Neural progenitor cell (in vitro differentiated cells): Measurements from ENCODE around the gene CHM. TPM values are rescaled to one million over a fixed set of nuclear protein-coding genes. Genes with fewer than 3 reads are reported as not detected.

Experiments
- DNase-seq: peaks from one replicate; pipeline ENCODE4 v3.0.0-alpha.2; 2016; ENCODE audit warnings: low spot score
- H2AFZ ChIP-seq: fragments of 200-600 bp; sonication (generic); replicated peaks from 2 replicates; pipeline ENCODE4 v1.6.1; 2016; ENCODE audit warnings: antibody characterized with exemption
- H3F3A ChIP-seq: fragments of 200-600 bp; sonication (generic); 2 replicates; pipeline ENCODE4 v1.6.1; 2016; ENCODE audit warnings: antibody characterized with exemption, low read depth
- H3K27ac ChIP-seq: fragments of 200-600 bp; sonication (generic); 2 replicates; pipeline ENCODE4 v1.5.1; 2016; ENCODE audit warnings: mild to moderate bottlenecking
- H3K27me3 ChIP-seq: fragments of 200-600 bp; sonication (generic); 2 replicates; pipeline ENCODE4 v1.6.1; 2016; ENCODE audit warnings: mild to moderate bottlenecking, moderate library complexity
- H3K36me3 ChIP-seq: fragments of 200-600 bp; sonication (generic); 2 replicates; pipeline ENCODE4 v1.5.1; 2016
- H3K4me1 ChIP-seq: fragments of 200-600 bp; sonication (generic); 2 replicates; pipeline ENCODE4 v1.6.1; 2016; ENCODE audit warnings: mixed run types
- H3K4me2 ChIP-seq: fragments of 200-600 bp; sonication (generic); 2 replicates; pipeline ENCODE4 v1.6.1; 2016
- H3K4me3 ChIP-seq: fragments of 200-600 bp; sonication (generic); 2 replicates; pipeline ENCODE4 v1.5.1; 2016
- H3K79me2 ChIP-seq: fragments of 200-600 bp; sonication (generic); 2 replicates; pipeline ENCODE4 v1.6.1; 2016; ENCODE audit warnings: low read depth
- H3K9ac ChIP-seq: fragments of 200-600 bp; sonication (generic); 2 replicates; pipeline ENCODE4 v1.6.1; 2016
- H3K9me3 ChIP-seq: fragments of 200-600 bp; sonication (generic); 2 replicates; pipeline ENCODE4 v1.5.1; 2016; ENCODE audit warnings: low read depth
- H4K20me1 ChIP-seq: fragments of 200-600 bp; sonication (generic); 2 replicates; pipeline ENCODE4 v1.6.1; 2016; ENCODE audit warnings: low read depth
- H3K27ac Mint-ChIP-seq: 3 replicates; pipeline ENCODE4 v1.8.0; 2021; ENCODE audit warnings: mixed read lengths
- H3K27me3 Mint-ChIP-seq: 2 replicates; pipeline ENCODE4 v1.8.0; 2022; ENCODE audit warnings: low read depth, mild to moderate bottlenecking, inconsistent platforms, moderate library complexity, mixed read lengths; ENCODE audit not compliant: insufficient read depth
- H3K36me3 Mint-ChIP-seq: 3 replicates; pipeline ENCODE4 v1.8.0; 2021; ENCODE audit warnings: mixed read lengths
- H3K4me1 Mint-ChIP-seq: 3 replicates; pipeline ENCODE4 v1.8.0; 2021; ENCODE audit warnings: mixed read lengths
- H3K4me3 Mint-ChIP-seq: 3 replicates; pipeline ENCODE4 v1.8.0; 2021; ENCODE audit warnings: mild to moderate bottlenecking, moderate library complexity, mixed read lengths
- H3K9me3 Mint-ChIP-seq: 3 replicates; pipeline ENCODE4 v1.8.0; 2020; ENCODE audit warnings: mixed read lengths
- EZH2 ChIP-seq: fragments of 200-600 bp; sonication (generic); IDR thresholded peaks from 2 replicates; pipeline ENCODE4 v1.6.1; 2017; ENCODE audit warnings: antibody characterized with exemption, mild to moderate bottlenecking, moderate library complexity
- EZH2phosphoT487 ChIP-seq: fragments of 200-600 bp; sonication (generic); IDR thresholded peaks from 2 replicates; pipeline ENCODE4 v1.6.1; 2017; ENCODE audit warnings: antibody characterized with exemption
- total RNA-seq: library from RNA; depleted of rRNA; stranded (reverse); fragments of >200 nt; gene quantifications from 2 replicates; pipeline ENCODE4 v1.2.3, GENCODE V29; 2015; ENCODE audit warnings: low replicate concordance
- TF ChIP-seq, protein P1 (sequence below): fragments of 200-600 bp; sonication (generic); IDR thresholded peaks from 2 replicates; pipeline ENCODE4 v1.5.1; 2017; ENCODE audit warnings: antibody characterized with exemption, mild to moderate bottlenecking

Gene CHM
- total RNA-seq, 1 donor from 2014 or later = 24.0 TPM

DNA sequence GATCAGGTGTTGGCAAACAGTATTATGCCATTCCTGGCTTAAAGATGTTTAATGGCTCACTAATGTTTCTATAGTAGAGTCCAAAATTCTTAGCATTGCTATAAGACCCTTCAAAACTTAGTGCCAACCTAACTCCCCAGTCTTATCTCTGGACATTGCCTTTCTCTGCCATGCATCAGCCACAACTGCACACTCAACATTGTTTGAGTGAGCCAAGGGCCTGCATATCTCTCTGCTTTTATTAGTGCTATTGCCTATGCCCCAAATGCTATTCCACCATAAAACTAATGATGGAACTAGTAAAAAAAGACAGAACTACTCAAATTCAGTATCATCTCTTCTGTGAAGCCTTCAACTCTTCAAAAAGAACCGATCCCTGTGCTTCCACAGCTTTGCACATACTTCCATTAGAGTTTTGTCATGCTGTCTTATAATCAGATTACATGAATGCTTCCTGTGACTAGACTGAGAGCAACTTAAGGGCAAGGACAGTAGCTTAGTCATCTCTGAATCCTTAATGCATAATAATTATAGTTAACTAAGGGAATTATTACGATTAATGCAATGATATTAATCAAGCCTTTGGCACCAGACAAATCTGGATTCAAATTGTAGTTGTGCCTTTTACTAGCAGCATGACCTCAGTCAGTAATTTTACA, 53.7 kb downstream of the CHM start:
- H3K4me2 ChIP-seq = no peak overlapping the region
- Mint-ChIP-seq H3K4me1 (peaks cover 16% of the 10 kb centered on the region), H3K4me3 (no peak overlapping the region), H3K36me3 (peaks cover 1% of the 10 kb centered on the region), H3K27ac (no peak overlapping the region), H3K9me3 (peaks cover 10% of the 10 kb centered on the region), H3K27me3 (peaks cover 1% of the 10 kb centered on the region)
- H2AFZ ChIP-seq = no peak overlapping the region
- no peaks in the 10 kb centered on the region for H3K9me3 ChIP-seq
- no peak overlapping the region for H3K9ac ChIP-seq
- no peak overlapping the region for H3K27ac ChIP-seq
- peaks cover 5% of the 10 kb centered on the region for H3K4me1 ChIP-seq
- H3K36me3 ChIP-seq = no peaks in the 10 kb centered on the region
- peaks cover 16% of the 10 kb centered on the region for H3K79me2 ChIP-seq
- no peaks in the 10 kb centered on the region for H3F3A ChIP-seq
- TF ChIP-seq, protein P1, sequence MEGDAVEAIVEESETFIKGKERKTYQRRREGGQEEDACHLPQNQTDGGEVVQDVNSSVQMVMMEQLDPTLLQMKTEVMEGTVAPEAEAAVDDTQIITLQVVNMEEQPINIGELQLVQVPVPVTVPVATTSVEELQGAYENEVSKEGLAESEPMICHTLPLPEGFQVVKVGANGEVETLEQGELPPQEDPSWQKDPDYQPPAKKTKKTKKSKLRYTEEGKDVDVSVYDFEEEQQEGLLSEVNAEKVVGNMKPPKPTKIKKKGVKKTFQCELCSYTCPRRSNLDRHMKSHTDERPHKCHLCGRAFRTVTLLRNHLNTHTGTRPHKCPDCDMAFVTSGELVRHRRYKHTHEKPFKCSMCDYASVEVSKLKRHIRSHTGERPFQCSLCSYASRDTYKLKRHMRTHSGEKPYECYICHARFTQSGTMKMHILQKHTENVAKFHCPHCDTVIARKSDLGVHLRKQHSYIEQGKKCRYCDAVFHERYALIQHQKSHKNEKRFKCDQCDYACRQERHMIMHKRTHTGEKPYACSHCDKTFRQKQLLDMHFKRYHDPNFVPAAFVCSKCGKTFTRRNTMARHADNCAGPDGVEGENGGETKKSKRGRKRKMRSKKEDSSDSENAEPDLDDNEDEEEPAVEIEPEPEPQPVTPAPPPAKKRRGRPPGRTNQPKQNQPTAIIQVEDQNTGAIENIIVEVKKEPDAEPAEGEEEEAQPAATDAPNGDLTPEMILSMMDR = no peak
- H3K27me3 ChIP-seq = no peaks in the 10 kb centered on the region
- H3K4me3 ChIP-seq = no peak overlapping the region
- H4K20me1 ChIP-seq = peaks cover 4% of the 10 kb centered on the region
- no peak for DNase-seq

DNA sequence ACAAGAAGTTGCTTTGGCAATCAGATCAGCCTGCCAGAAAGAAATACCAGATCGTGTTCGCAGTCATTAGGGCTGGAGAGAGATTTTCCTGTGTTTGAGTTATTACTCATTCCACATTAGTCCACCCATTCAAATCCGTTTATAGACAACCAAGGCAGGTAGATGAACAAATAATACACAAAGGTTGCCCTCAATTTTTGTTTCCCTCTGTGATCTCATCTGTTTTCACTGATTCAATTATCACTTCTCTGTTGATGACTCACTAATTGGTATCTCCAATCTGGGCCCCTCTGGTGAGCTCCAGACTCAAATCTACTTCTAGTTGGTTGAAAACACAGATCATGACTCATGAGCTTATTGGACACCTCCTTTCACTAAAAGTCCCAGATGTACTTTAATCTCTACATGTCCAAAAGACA, 54.5 kb downstream of the CHM start:
- Histone ChIP-seq H3K4me3 (no peak overlapping the region), H2AFZ (no peak overlapping the region), H3K27me3 (no peaks in the 10 kb centered on the region), H3K4me1 (peaks cover 5% of the 10 kb centered on the region), H3K9me3 (no peaks in the 10 kb centered on the region), H3K79me2 (peaks cover 16% of the 10 kb centered on the region), H3F3A (no peaks in the 10 kb centered on the region), H4K20me1 (peaks cover 4% of the 10 kb centered on the region), H3K27ac (no peak overlapping the region), H3K9ac (no peak overlapping the region), H3K4me2 (no peak overlapping the region), H3K36me3 (no peaks in the 10 kb centered on the region)
- peaks cover 19% of the 10 kb centered on the region for H3K9me3 Mint-ChIP-seq
- H3K36me3 Mint-ChIP-seq = peaks cover 8% of the 10 kb centered on the region
- H3K27ac Mint-ChIP-seq = no peak overlapping the region
- peaks cover 16% of the 10 kb centered on the region for H3K4me1 Mint-ChIP-seq
- TF ChIP-seq EZH2phosphoT487 (no peak), EZH2 (no peak)
- TF ChIP-seq, protein P1 = no peak
- no peak overlapping the region for H3K4me3 Mint-ChIP-seq
- no peak for DNase-seq
- peaks cover 2% of the 10 kb centered on the region for H3K27me3 Mint-ChIP-seq

DNA sequence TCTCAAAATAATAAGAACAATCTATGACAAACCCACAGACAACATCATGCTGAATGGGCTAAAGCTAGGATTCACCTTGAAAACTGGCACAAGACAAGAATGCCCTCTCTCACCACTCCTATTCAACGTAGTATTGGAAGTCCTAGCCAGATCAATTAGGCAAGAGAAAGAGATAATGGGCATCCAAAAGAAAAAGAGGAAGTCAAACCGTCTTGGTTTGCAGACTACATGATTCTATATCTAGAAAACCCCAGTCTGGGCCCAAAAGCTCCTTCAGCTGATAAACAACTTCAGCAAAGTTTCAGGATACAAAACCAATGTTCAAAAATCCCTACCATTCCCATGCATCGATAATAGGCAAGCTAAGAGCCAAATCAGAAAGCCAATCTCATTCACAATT, 59.0 kb downstream of the CHM start:
- no peak for DNase-seq
- H3K27ac Mint-ChIP-seq = no peak overlapping the region
- no peak overlapping the region for H3K4me3 Mint-ChIP-seq
- Histone ChIP-seq H4K20me1 (no peaks in the 10 kb centered on the region), H3K79me2 (peaks cover 16% of the 10 kb centered on the region), H3K36me3 (no peaks in the 10 kb centered on the region), H3K4me3 (no peak overlapping the region), H3K27me3 (no peaks in the 10 kb centered on the region), H3K9ac (no peak overlapping the region), H3F3A (no peaks in the 10 kb centered on the region), H3K27ac (no peak overlapping the region), H3K9me3 (no peaks in the 10 kb centered on the region), H3K4me2 (no peak overlapping the region), H3K4me1 (no peaks in the 10 kb centered on the region), H2AFZ (no peak overlapping the region)
- H3K36me3 Mint-ChIP-seq = peaks cover 18% of the 10 kb centered on the region
- peaks cover 4% of the 10 kb centered on the region for H3K27me3 Mint-ChIP-seq
- H3K4me1 Mint-ChIP-seq = peaks cover 8% of the 10 kb centered on the region
- TF ChIP-seq EZH2 (no peak), EZH2phosphoT487 (no peak)
- TF ChIP-seq, protein P1 = no peak
- peaks cover 40% of the 10 kb centered on the region for H3K9me3 Mint-ChIP-seq
